HepG2 (cell line): ENCODE data around the gene ZDHHC3. TPM values are rescaled to one million over a fixed set of nuclear protein-coding genes. Genes with fewer than 3 reads are reported as not detected.

Experiments used
- ADNP ChIP-seq: sonication (generic); formaldehyde crosslinking; IDR thresholded peaks from 2 replicates; pipeline ENCODE4 v1.4.0; 2020; ENCODE audit warnings: missing genetic modification reagents
- AGO1 ChIP-seq: fragments of 200-400 bp; formaldehyde crosslinking; IDR thresholded peaks from 2 replicates; pipeline ENCODE4 v1.6.1; 2017; ENCODE audit warnings: mild to moderate bottlenecking, low read depth, low read length, moderate library complexity; ENCODE audit not compliant: poor library complexity, severe bottlenecking
- ATM ChIP-seq: fragments of 450-650 bp; IDR thresholded peaks from 2 replicates; pipeline ENCODE4 v1.7.1; 2017; ENCODE audit warnings: mild to moderate bottlenecking, borderline replicate concordance
- DNMT1 ChIP-seq: sonication (generic); formaldehyde crosslinking; IDR thresholded peaks from 2 replicates; pipeline ENCODE4 v1.5.1; 2020; ENCODE audit warnings: mild to moderate bottlenecking, missing genetic modification reagents
- FLYWCH1 ChIP-seq: sonication (generic); formaldehyde crosslinking; IDR thresholded peaks from 2 replicates; pipeline ENCODE4 v1.8.1; 2023; ENCODE audit warnings: mild to moderate bottlenecking, missing genetic modification reagents
- FOXC1 ChIP-seq: sonication (generic); formaldehyde crosslinking; IDR thresholded peaks from 2 replicates; pipeline ENCODE4 v1.8.0; 2022; ENCODE audit warnings: mild to moderate bottlenecking, missing genetic modification reagents, borderline replicate concordance
- JARID2 ChIP-seq: sonication (generic); formaldehyde crosslinking; IDR thresholded peaks from 2 replicates; pipeline ENCODE4 v1.8.1; 2023; ENCODE audit warnings: missing genetic modification reagents, inconsistent platforms; ENCODE audit not compliant: insufficient replicate concordance
- NFKBIZ ChIP-seq: IDR thresholded peaks from 2 replicates; pipeline ENCODE4 v1.6.1; 2018; ENCODE audit warnings: missing genetic modification reagents, missing compliant biosample characterization
- NR0B2 ChIP-seq: sonication (generic); formaldehyde crosslinking; IDR thresholded peaks from 2 replicates; pipeline ENCODE4 v1.4.0; 2020; ENCODE audit warnings: mild to moderate bottlenecking, missing genetic modification reagents
- NR2F1 ChIP-seq, 2 experiments: fragments of 450-650 bp in 1 of 2; formaldehyde crosslinking in 1 of 2; IDR thresholded peaks; 2 replicates each; pipeline versions ENCODE4 v1.5.0 to v1.6.1; 2016 to 2020; ENCODE audit warnings: mild to moderate bottlenecking in 1 of 2, missing compliant biosample characterization in 1 of 2, missing genetic modification reagents in 1 of 2, moderate library complexity in 1 of 2
- PHB2 ChIP-seq: fragments of 450-650 bp; IDR thresholded peaks from 2 replicates; pipeline ENCODE4 v1.6.1; 2018; ENCODE audit not compliant: partially characterized antibody
- SOX5 ChIP-seq: IDR thresholded peaks from 2 replicates; pipeline ENCODE4 v1.6.1; 2016; ENCODE audit warnings: borderline replicate concordance
- TGIF2 ChIP-seq: IDR thresholded peaks from 2 replicates; pipeline ENCODE4 v1.6.1; 2016; ENCODE audit warnings: control low read depth, missing compliant biosample characterization
- TMF1 ChIP-seq: sonication (generic); formaldehyde crosslinking; IDR thresholded peaks from 2 replicates; pipeline ENCODE4 v1.8.1; 2022; ENCODE audit warnings: low read depth, missing genetic modification reagents
- ZNF12 ChIP-seq: sonication (generic); formaldehyde crosslinking; IDR thresholded peaks from 2 replicates; pipeline ENCODE4 v1.5.0; 2020; ENCODE audit warnings: missing genetic modification reagents
- ZNF281 ChIP-seq: sonication (generic); formaldehyde crosslinking; IDR thresholded peaks from 2 replicates; pipeline ENCODE4 v1.4.0; 2020; ENCODE audit warnings: missing genetic modification reagents, borderline replicate concordance
- ZNF282 ChIP-seq: fragments of 450-650 bp; IDR thresholded peaks from 2 replicates; pipeline ENCODE4 v1.6.1; 2018; ENCODE audit not compliant: partially characterized antibody
- ZNF331 ChIP-seq: sonication (generic); formaldehyde crosslinking; IDR thresholded peaks from 2 replicates; pipeline ENCODE4 v1.4.0; 2020; ENCODE audit warnings: missing genetic modification reagents
- ZNF580 ChIP-seq: IDR thresholded peaks from 2 replicates; pipeline ENCODE4 v1.6.1; 2016; ENCODE audit warnings: low read depth, borderline replicate concordance
- ZNF687 ChIP-seq: sonication (generic); formaldehyde crosslinking; IDR thresholded peaks from 2 replicates; pipeline ENCODE4 v1.5.1; 2020; ENCODE audit warnings: mild to moderate bottlenecking, missing genetic modification reagents, moderate library complexity
- ZNF740 ChIP-seq: sonication (generic); formaldehyde crosslinking; IDR thresholded peaks from 2 replicates; pipeline ENCODE4 v1.4.0; 2020; ENCODE audit warnings: missing genetic modification reagents
- ZNF878 ChIP-seq: sonication (generic); formaldehyde crosslinking; IDR thresholded peaks from 2 replicates; pipeline ENCODE4 v1.8.1; 2023; ENCODE audit warnings: mild to moderate bottlenecking, missing genetic modification reagents, moderate library complexity
- polyA plus RNA-seq, 8 experiments: library from polyadenylated mRNA; depleted of rRNA in 3 of 8; stranded (reverse) in 7 of 8; unstranded in 1 of 8; fragments of >200 nt; fragmentation: Illumina TruSeq in 4 of 8; extraction: Trizol in 4 of 8; gene quantifications; 2 replicates each; pipeline versions ENCODE4 v1.2.1 to v1.2.3, GENCODE V29; 2011 to 2016; ENCODE audit warnings: low read depth in 4 of 8, missing spikeins in 1 of 8, mixed read lengths in 1 of 8; ENCODE audit not compliant: insufficient read depth in 1 of 8
- total RNA-seq, 5 experiments: library from RNA; depleted of rRNA; stranded (reverse); fragments of >200 nt; fragmentation: Illumina TruSeq; extraction: Trizol; gene quantifications; 2 replicates each; pipeline ENCODE4 v1.2.3, GENCODE V29; 2016; ENCODE audit warnings: low read depth in 1 of 5

The ZDHHC3 gene
- total and polyA plus RNA-seq, 2 of the 13 experiments (the other 11 are each of a cell fraction or from before 2014, with no cell fraction given): 44.1 to 65.7 TPM

GRCh38 chr3:44976002-44976815 is at the start of gene ZDHHC3, which contains the start of gene EXOSC7 (continued):
- TF ChIP-seq ZNF687 (CRISPR knock-in tag) (peak; percentile 77), FOXC1 (no peak), TMF1 (CRISPR knock-in tag) (no peak), ZNF331 (CRISPR knock-in tag) (peak; percentile 80), ZNF580 (CRISPR knock-in tag) (no peak; the same call in 1 of the 2 replicates), JARID2 (CRISPR knock-in tag) (no peak), NR2F1 (CRISPR knock-in tag; IDR thresholded peaks at IDR 0.05) (0 out of 4 replicates have a peak, but pooled peaks of 1 of the 2 experiments have one; percentile 14), TGIF2 (no peak; the same call in none of the 2 replicates), ZNF878 (CRISPR knock-in tag) (no peak), NR0B2 (CRISPR knock-in tag) (peak; percentile 53; the same call in 1 of the 2 replicates), FLYWCH1 (no peak), PHB2 (no peak), ATM (no peak), ZNF282 (no peak), DNMT1 (no peak; the same call in 1 of the 2 replicates), SOX5 (CRISPR knock-in tag) (no peak), ZNF12 (no peak), AGO1 (no peak), ZNF740 (peak; percentile 90; the same call in 1 of the 2 replicates), ZNF281 (peak; percentile 29; the same call in 1 of the 2 replicates), ADNP (no peak), NFKBIZ (0 out of 2 replicates have a peak, but pooled peaks have one; percentile 60)
